Tibial nerve (tissue), 4 donors: ENCODE results near the gene PMP22. TPM values are rescaled to one million over a fixed set of nuclear protein-coding genes. Genes with fewer than 3 reads are reported as not detected.

ENCODE experiments used
- DNase-seq, 2 donors: peaks; one replicate each; pipeline ENCODE4 v3.0.0-alpha.2; 2019; ENCODE audit warnings: low spot score in 2 of 2
- H3K27ac ChIP-seq, 4 donors: fragments of 200-600 bp; sonication (generic) in 3 of 4; one replicate each; pipeline ENCODE4 v1.5.1; 2017 to 2019; ENCODE audit warnings: mild to moderate bottlenecking in 1 of 4
- H3K27me3 ChIP-seq, 2 donors: fragments of 200-600 bp; sonication (generic) in 1 of 2; one replicate each; pipeline versions ENCODE4 v1.5.1 to v1.6.0; 2017 to 2019
- H3K36me3 ChIP-seq, 3 donors: fragments of 200-600 bp; sonication (generic); one replicate each; pipeline ENCODE4 v1.5.1; 2018 to 2019
- H3K4me1 ChIP-seq, 4 donors: fragments of 200-600 bp; sonication (generic) in 3 of 4; one replicate each; pipeline ENCODE4 v1.5.1; 2017 to 2019
- H3K4me3 ChIP-seq, 4 donors: fragments of 200-600 bp; sonication (generic) in 3 of 4; one replicate each; pipeline ENCODE4 v1.5.1; 2017 to 2019; ENCODE audit warnings: mild to moderate bottlenecking in 1 of 4, moderate library complexity in 1 of 4
- H3K9me3 ChIP-seq, 4 donors: fragments of 200-600 bp; sonication (generic) in 3 of 4; one replicate each; pipeline ENCODE4 v1.5.1; 2017 to 2019
- EP300 ChIP-seq, 2 donors: sonication (generic); formaldehyde crosslinking; IDR thresholded peaks; one replicate each; pipeline ENCODE4 v1.6.1; 2017; ENCODE audit warnings: antibody characterized with exemption in 2 of 2, mild to moderate bottlenecking in 1 of 2
- POLR2A ChIP-seq, 2 donors: fragments of 450-650 bp; IDR thresholded peaks; one replicate each; pipeline ENCODE4 v1.6.1; 2017; ENCODE audit warnings: antibody characterized with exemption in 2 of 2, mild to moderate bottlenecking in 2 of 2, moderate library complexity in 2 of 2
- WGBS, 2 donors: methylation state at CpG; one replicate each; pipeline ENCODE4 v1.1.5; 2018; 5-methylcytosine and 5-hydroxymethylcytosine counted together
- total RNA-seq, 4 donors: library from RNA; depleted of rRNA; stranded (reverse); fragments of >200 nt; gene quantifications; one replicate each; pipeline ENCODE4 v1.1.0, GENCODE V29; 2016
- TF ChIP-seq, protein P1 (sequence below), 5 experiments: fragments of 200-600 bp in 3 of 5; fragments of 450-650 bp in 2 of 5; sonication (generic) in 3 of 5; IDR thresholded peaks; one replicate each; pipeline ENCODE4 v1.5.1; 2016 to 2019; ENCODE audit warnings: antibody characterized with exemption in 5 of 5, mild to moderate bottlenecking in 3 of 5, moderate library complexity in 2 of 5

The PMP22 gene
- total RNA-seq, 4 donors from 2014 or later: 784 to 3,019 (median 2,270) TPM

DNA sequence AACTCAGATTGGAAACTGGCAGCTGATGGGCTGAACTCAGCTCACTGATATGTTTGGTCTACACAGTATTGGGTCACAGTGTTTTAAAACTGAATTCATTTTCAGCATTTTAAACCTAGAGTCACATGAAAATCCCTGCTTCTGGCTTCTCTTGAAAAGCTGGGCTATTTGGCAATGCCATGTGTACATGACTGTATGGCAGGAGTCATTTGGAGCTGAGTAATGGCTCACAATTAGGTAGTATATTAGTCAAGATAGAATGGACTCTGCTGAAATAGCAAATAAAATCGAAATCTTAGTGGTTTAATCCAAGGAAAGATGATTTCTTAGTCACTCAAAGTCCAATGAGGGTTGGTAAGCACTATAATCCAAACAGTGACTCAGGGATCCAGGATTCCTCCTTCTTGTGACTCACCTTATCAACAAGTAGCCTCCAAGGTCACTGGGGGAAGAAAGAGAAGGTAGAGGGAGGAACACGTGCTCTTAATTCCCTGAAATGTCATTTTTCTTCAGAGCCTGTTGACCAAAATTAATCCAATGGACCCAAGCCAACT lies 13.9 kb upstream of the PMP22 start:
- Histone ChIP-seq H3K4me1 (peaks cover 0 to 9% (median 3%) of the 10 kb centered on the region in 4 donors), H3K27ac (peak overlapping the region in 3 of 4 donors; percentile 2 to 82 (median 49)), H3K4me3 (no peak overlapping the region), H3K9me3 (peaks cover 0 to 4% (median 0%) of the 10 kb centered on the region in 4 donors), H3K36me3 (no peaks in the 10 kb centered on the region), H3K27me3 (no peaks in the 10 kb centered on the region)
- TF ChIP-seq POLR2A (IDR thresholded peaks at IDR 0.05): no peak
- TF ChIP-seq, protein P1, sequence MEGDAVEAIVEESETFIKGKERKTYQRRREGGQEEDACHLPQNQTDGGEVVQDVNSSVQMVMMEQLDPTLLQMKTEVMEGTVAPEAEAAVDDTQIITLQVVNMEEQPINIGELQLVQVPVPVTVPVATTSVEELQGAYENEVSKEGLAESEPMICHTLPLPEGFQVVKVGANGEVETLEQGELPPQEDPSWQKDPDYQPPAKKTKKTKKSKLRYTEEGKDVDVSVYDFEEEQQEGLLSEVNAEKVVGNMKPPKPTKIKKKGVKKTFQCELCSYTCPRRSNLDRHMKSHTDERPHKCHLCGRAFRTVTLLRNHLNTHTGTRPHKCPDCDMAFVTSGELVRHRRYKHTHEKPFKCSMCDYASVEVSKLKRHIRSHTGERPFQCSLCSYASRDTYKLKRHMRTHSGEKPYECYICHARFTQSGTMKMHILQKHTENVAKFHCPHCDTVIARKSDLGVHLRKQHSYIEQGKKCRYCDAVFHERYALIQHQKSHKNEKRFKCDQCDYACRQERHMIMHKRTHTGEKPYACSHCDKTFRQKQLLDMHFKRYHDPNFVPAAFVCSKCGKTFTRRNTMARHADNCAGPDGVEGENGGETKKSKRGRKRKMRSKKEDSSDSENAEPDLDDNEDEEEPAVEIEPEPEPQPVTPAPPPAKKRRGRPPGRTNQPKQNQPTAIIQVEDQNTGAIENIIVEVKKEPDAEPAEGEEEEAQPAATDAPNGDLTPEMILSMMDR (IDR thresholded peaks at IDR 0.05): no peak
- TF ChIP-seq EP300 (IDR thresholded peaks at IDR 0.05): no peak
- 65 to 74% methylated on average over 2 of the region's 2 CpGs for WGBS, 2 donors
- DNase-seq: no peak

DNA sequence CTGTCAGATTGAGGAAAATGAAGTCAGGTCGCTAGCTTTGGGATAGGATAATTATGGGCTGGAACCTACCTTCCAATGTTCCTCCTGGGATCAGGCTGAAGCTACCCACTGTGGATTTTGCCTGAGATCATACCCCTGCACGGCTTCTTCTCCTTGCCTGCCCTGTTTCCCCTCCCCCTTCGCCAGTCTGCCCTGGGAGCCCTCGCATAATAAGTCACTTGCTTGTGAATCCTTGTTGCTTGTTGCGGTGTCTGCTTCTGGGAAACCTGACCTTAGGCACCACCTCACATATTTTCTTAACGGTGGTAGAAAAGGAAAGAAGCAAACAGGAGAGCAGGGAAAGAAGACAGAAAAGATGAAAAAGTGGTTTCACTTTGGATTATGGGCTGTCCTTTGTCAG lies 13.3 kb upstream of the PMP22 start:
- H3K27ac ChIP-seq: peak overlapping the region in 3 of 4 donors; percentile 2 to 82 (median 49)
- DNase-seq: no peak
- peaks cover 0 to 9% (median 3%) of the 10 kb centered on the region in 4 donors for H3K4me1 ChIP-seq
- H3K4me3 ChIP-seq: peak overlapping the region in 2 of 4 donors; percentile 17 to 27
- no peak for TF ChIP-seq POLR2A (IDR thresholded peaks at IDR 0.05)
- TF ChIP-seq EP300 (IDR thresholded peaks at IDR 0.05): no peak
- TF ChIP-seq, protein P1 (IDR thresholded peaks at IDR 0.05): no peak
- 13 to 29% methylated on average over 6 of the region's 6 CpGs for WGBS, 2 donors
- H3K9me3 ChIP-seq: peaks cover 0 to 4% (median 0%) of the 10 kb centered on the region in 4 donors
- no peaks in the 10 kb centered on the region for H3K36me3 ChIP-seq
- no peaks in the 10 kb centered on the region for H3K27me3 ChIP-seq

DNA sequence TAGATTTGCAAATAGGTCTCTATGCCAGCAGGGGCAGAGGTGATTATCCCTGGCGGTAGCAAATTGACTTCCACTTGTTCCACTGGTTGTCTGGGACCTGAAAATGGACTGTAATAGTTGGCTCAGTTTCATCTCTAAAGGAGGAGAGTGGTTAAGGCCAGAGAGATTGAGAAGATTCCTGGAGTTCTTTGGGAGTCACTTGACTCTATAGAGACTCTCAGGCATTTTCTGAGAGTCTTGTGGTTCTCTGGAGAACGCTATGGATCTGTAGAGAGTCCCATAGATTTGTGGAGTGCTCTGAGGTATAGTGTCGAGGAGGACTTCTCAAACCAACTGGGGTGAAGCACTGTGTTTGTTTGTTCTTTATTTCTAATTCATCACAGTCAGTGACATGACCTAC lies 8.9 kb upstream of the PMP22 start:
- TF ChIP-seq POLR2A (IDR thresholded peaks at IDR 0.05) (no peak), EP300 (IDR thresholded peaks at IDR 0.05) (no peak)
- TF ChIP-seq, protein P1 (IDR thresholded peaks at IDR 0.05): no peak
- H3K27ac ChIP-seq: peak overlapping the region in 1 of 4 donors; percentile 62

DNA sequence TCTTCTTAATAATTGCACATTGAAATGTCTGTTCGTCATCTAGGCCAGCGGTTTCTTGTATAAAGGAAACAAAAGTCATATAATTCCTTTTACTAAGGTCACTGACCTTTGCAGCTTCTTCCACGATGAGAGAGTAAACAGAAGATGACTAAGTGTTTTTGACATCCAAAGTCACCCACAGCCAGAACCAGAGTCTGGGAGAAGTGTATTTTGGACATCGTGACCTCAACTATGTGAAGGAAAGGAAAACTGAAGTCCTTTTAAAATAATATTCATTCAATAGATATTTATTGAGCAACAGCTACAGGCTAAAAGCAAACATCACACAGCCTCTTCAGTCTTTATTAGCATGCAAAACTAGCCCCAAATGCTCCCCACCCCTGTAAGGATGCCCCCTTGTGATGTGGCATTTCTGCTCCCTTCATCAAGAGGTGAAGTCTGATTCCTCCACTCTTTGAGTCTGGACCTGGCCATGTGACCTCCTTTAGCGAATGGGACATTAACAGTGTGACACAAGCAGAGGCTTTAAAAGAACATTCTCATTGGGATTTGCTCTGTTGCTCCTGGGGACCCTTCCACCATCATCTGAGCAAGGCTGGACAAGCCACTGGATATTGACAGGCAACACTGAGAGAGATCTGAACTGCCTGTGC lies 8.1 kb upstream of the PMP22 start:
- Histone ChIP-seq H3K36me3 (no peaks in the 10 kb centered on the region), H3K27me3 (no peaks in the 10 kb centered on the region), H3K27ac (peak overlapping the region in 3 of 4 donors; percentile 24 to 64 (median 62)), H3K4me3 (no peak overlapping the region), H3K4me1 (peaks cover 0 to 48% (median 8%) of the 10 kb centered on the region in 4 donors), H3K9me3 (no peaks in the 10 kb centered on the region)
- WGBS, 2 donors: 57 to 68% methylated on average over 5 of the region's 5 CpGs
- DNase-seq: peak in 1 of 2 donors; percentile 36
- TF ChIP-seq, protein P1 (IDR thresholded peaks at IDR 0.05): no peak
- TF ChIP-seq POLR2A (IDR thresholded peaks at IDR 0.05) (no peak), EP300 (IDR thresholded peaks at IDR 0.05) (peak in 1 of 2 donors; percentile 60)

More for the DNA sequence above, 8.9 kb upstream of the PMP22 start:
- Histone ChIP-seq H3K27me3 (no peaks in the 10 kb centered on the region), H3K4me3 (no peak overlapping the region), H3K36me3 (no peaks in the 10 kb centered on the region), H3K4me1 (peaks cover 0 to 43% (median 11%) of the 10 kb centered on the region in 4 donors), H3K9me3 (peaks cover 0 to 2% (median 0%) of the 10 kb centered on the region in 4 donors)
- DNase-seq: no peak
- 83 to 85% methylated on average over 3 of the region's 3 CpGs for WGBS, 2 donors

DNA sequence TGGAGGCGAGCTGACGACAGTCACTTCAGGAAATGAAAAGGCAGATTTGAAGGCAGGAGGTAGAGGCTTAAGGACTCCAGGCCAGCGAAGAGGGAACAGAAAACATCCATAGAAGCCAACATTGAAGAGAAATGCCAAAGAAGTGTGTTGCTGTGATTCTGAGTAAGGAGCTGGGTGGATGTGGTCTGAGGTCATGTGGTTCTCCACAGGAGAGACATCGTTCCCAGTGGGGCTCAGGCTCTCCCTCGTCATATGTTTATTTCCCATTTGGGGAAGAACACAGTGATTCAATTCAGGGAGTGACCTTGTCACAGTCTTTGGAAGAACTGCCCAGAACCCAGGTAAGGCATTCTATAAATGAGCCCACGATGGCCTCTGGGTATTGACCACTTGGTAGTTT lies 6.6 kb upstream of the PMP22 start:
- 87 to 88% methylated on average over 6 of the region's 6 CpGs for WGBS, 2 donors
- Histone ChIP-seq H3K4me3 (no peak overlapping the region), H3K27ac (peak overlapping the region in 3 of 4 donors; percentile 7 to 100 (median 64)), H3K36me3 (no peaks in the 10 kb centered on the region), H3K9me3 (no peaks in the 10 kb centered on the region), H3K27me3 (no peaks in the 10 kb centered on the region), H3K4me1 (peaks cover 0 to 50% (median 8%) of the 10 kb centered on the region in 4 donors)
- no peak for TF ChIP-seq POLR2A (IDR thresholded peaks at IDR 0.05)
- TF ChIP-seq, protein P1 (IDR thresholded peaks at IDR 0.05): no peak
- TF ChIP-seq EP300 (IDR thresholded peaks at IDR 0.05): no peak
- no peak for DNase-seq
